ENCODE results near the gene SCFD2.

SCFD2 gene

GRCh38 chr4:53098681-53099121, 267.2 kb downstream of the SCFD2 start:
- H2AFZ ChIP-seq (ENCODE audit: low read length), result no peak overlapping the region
- H3K79me2 ChIP-seq (ENCODE audit: insufficient read depth, low read length), result no peaks in the 10 kb centered on the region
- no peaks in the 10 kb centered on the region for H3K9me3 ChIP-seq (ENCODE audit: low read length)
- H4K20me1 ChIP-seq (ENCODE audit: insufficient read depth, low read length), result no peaks in the 10 kb centered on the region
- H3K9me2 ChIP-seq (ENCODE audit: low read depth, low read length), result no peaks in the 10 kb centered on the region
- no peaks in the 10 kb centered on the region for H3K36me3 ChIP-seq (ENCODE audit: insufficient read depth, low read length)
- no peak for TF ChIP-seq EZH2 (IDR thresholded peaks at IDR 0.05; ENCODE audit: borderline replicate concordance, low read length)
- TF ChIP-seq CTCF (IDR thresholded peaks at IDR 0.05; ENCODE audit: low read length), result no peak
- H3K4me3 ChIP-seq (ENCODE audit: low read depth, low read length, poor library complexity, severe bottlenecking), result no peak overlapping the region
- H3K9ac ChIP-seq (ENCODE audit: low read length), result no peak overlapping the region
- H3K27me3 ChIP-seq (ENCODE audit: insufficient read depth, low read length), result no peaks in the 10 kb centered on the region
- no peaks in the 10 kb centered on the region for H3F3A ChIP-seq (ENCODE audit: insufficient read depth, low read length)
- H3K4me2 ChIP-seq (ENCODE audit: low read length), result no peak overlapping the region
- no peak overlapping the region for H3K27ac ChIP-seq (ENCODE audit: low read depth, low read length, poor library complexity, severe bottlenecking)
- no peaks in the 10 kb centered on the region for H3K4me1 ChIP-seq (ENCODE audit: insufficient read depth, low read length, severe bottlenecking)

- TF ChIP-seq CTCF (IDR thresholded peaks at IDR 0.05; ENCODE audit: low read length) (no peak), EZH2 (IDR thresholded peaks at IDR 0.05; ENCODE audit: borderline replicate concordance, low read length) (no peak)
- H3K9me3 ChIP-seq (ENCODE audit: low read length), result no peaks in the 10 kb centered on the region
- no peak overlapping the region for H2AFZ ChIP-seq (ENCODE audit: low read length)
Observed at GRCh38 chr4:53094040-53094439, 271.8 kb downstream of the SCFD2 start.

GRCh38 chr4:53089936-53090729, 275.7 kb downstream of the SCFD2 start:
- no peaks in the 10 kb centered on the region for H3K79me2 ChIP-seq (ENCODE audit: insufficient read depth, low read length)
- H3K27me3 ChIP-seq (ENCODE audit: insufficient read depth, low read length), result no peaks in the 10 kb centered on the region
- H3K4me1 ChIP-seq (ENCODE audit: insufficient read depth, low read length, severe bottlenecking), result no peaks in the 10 kb centered on the region
- H3K9me2 ChIP-seq (ENCODE audit: low read depth, low read length), result no peaks in the 10 kb centered on the region
- no peak overlapping the region for H3K4me3 ChIP-seq (ENCODE audit: low read depth, low read length, poor library complexity, severe bottlenecking)
- TF ChIP-seq CTCF (IDR thresholded peaks at IDR 0.05; ENCODE audit: low read length), result no peak
- TF ChIP-seq EZH2 (IDR thresholded peaks at IDR 0.05; ENCODE audit: borderline replicate concordance, low read length), result no peak
- H3K9ac ChIP-seq (ENCODE audit: low read length), result no peak overlapping the region
- H2AFZ ChIP-seq (ENCODE audit: low read length), result no peak overlapping the region
- H3K36me3 ChIP-seq (ENCODE audit: insufficient read depth, low read length), result no peaks in the 10 kb centered on the region
- no peak overlapping the region for H3K4me2 ChIP-seq (ENCODE audit: low read length)
- no peaks in the 10 kb centered on the region for H4K20me1 ChIP-seq (ENCODE audit: insufficient read depth, low read length)
- H3K9me3 ChIP-seq (ENCODE audit: low read length), result no peaks in the 10 kb centered on the region
- no peak overlapping the region for H3K27ac ChIP-seq (ENCODE audit: low read depth, low read length, poor library complexity, severe bottlenecking)
- H3F3A ChIP-seq (ENCODE audit: insufficient read depth, low read length), result no peaks in the 10 kb centered on the region

More at GRCh38 chr4:53094040-53094439, 271.8 kb downstream of the SCFD2 start:
- Histone ChIP-seq H3F3A (ENCODE audit: insufficient read depth, low read length) (no peaks in the 10 kb centered on the region), H3K79me2 (ENCODE audit: insufficient read depth, low read length) (no peaks in the 10 kb centered on the region), H3K9me2 (ENCODE audit: low read depth, low read length) (no peaks in the 10 kb centered on the region), H3K4me1 (ENCODE audit: insufficient read depth, low read length, severe bottlenecking) (no peaks in the 10 kb centered on the region), H3K27ac (ENCODE audit: low read depth, low read length, poor library complexity, severe bottlenecking) (no peak overlapping the region), H3K9ac (ENCODE audit: low read length) (no peak overlapping the region), H4K20me1 (ENCODE audit: insufficient read depth, low read length) (no peaks in the 10 kb centered on the region), H3K4me2 (ENCODE audit: low read length) (no peak overlapping the region), H3K27me3 (ENCODE audit: insufficient read depth, low read length) (no peaks in the 10 kb centered on the region), H3K36me3 (ENCODE audit: insufficient read depth, low read length) (no peaks in the 10 kb centered on the region), H3K4me3 (ENCODE audit: low read depth, low read length, poor library complexity, severe bottlenecking) (no peak overlapping the region)
